ENCODE data around the gene DTHD1.

GRCh38 chr4:36282503-36283030, 1.2 kb downstream of the DTHD1 start:
- TF ChIP-seq, protein P1, sequence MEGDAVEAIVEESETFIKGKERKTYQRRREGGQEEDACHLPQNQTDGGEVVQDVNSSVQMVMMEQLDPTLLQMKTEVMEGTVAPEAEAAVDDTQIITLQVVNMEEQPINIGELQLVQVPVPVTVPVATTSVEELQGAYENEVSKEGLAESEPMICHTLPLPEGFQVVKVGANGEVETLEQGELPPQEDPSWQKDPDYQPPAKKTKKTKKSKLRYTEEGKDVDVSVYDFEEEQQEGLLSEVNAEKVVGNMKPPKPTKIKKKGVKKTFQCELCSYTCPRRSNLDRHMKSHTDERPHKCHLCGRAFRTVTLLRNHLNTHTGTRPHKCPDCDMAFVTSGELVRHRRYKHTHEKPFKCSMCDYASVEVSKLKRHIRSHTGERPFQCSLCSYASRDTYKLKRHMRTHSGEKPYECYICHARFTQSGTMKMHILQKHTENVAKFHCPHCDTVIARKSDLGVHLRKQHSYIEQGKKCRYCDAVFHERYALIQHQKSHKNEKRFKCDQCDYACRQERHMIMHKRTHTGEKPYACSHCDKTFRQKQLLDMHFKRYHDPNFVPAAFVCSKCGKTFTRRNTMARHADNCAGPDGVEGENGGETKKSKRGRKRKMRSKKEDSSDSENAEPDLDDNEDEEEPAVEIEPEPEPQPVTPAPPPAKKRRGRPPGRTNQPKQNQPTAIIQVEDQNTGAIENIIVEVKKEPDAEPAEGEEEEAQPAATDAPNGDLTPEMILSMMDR (IDR thresholded peaks at IDR 0.05): no peak
- TF ChIP-seq POLR2A (IDR thresholded peaks at IDR 0.05): no peak
